ACHN (cell line): ENCODE measurements around the gene PPP2R5B.

Experiments used
- DNase-seq: peaks from one replicate; pipeline ENCODE4 v3.0.0-alpha.2; 2015
- in situ Hi-C: cut with HindIII; loops from 2 replicates; pipeline ENCODE4 v1.10.0; 2017; ENCODE audit warnings: low sequenced_read_pairs, low pct_ligation_motif_present, low pct_unique_long_range_greater_than_20kb

Gene PPP2R5B

DNA sequence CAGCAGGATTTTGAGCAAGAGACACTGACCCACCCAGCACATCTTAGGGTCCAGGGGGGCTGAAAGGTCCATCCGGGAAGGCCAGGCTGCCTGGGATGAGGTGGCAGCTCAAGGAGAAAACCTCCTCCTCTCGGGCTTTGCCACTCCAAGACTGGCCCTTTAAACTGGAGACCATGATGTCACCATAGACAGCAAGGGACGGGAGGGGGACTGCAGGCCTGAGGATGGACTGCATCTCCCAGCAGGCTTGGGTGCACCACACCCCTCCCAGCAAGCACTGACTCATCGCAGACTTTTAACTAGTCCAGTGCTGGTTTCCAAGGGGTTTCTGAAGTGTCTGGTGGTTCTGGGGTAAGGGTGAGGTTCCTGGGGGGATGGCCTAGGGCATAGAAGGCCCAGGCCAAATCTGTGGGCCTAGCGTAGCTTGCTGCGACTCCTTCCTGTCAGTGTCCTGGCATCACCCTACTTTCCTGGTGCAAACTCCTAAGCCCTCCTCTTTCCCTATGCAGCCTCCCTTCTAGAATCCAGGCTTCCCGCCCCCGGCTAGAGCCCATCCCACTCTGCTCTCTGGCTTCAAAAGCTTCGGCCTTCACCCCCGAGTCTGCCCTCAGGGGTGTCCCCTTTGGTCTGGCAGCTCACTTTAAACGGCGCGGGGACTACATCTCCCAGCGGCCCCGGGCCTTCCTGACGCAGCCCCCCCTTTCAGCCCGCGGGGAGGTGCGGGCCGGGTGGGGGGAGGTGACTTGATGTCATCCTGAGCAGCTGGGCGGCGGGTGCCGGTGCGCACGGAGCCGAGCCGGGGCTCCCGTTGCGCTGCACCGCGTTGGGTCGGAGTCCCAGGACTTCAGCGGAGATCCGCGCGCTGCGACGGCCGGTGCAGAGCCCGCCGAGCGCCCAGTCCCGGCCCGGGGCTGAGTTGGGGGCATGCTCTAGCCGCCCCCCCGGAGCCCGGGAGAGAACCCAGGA is at the start of gene PPP2R5B:
TSS of gene PPP2R5B (plus strand) at position 746 of the 966 bp plus-strand sequence. CDS start 1,046 bp downstream, outside the sequence.
- in situ Hi-C loops, result no loop called here
- DNase-seq, result peak; percentile 89

DNA sequence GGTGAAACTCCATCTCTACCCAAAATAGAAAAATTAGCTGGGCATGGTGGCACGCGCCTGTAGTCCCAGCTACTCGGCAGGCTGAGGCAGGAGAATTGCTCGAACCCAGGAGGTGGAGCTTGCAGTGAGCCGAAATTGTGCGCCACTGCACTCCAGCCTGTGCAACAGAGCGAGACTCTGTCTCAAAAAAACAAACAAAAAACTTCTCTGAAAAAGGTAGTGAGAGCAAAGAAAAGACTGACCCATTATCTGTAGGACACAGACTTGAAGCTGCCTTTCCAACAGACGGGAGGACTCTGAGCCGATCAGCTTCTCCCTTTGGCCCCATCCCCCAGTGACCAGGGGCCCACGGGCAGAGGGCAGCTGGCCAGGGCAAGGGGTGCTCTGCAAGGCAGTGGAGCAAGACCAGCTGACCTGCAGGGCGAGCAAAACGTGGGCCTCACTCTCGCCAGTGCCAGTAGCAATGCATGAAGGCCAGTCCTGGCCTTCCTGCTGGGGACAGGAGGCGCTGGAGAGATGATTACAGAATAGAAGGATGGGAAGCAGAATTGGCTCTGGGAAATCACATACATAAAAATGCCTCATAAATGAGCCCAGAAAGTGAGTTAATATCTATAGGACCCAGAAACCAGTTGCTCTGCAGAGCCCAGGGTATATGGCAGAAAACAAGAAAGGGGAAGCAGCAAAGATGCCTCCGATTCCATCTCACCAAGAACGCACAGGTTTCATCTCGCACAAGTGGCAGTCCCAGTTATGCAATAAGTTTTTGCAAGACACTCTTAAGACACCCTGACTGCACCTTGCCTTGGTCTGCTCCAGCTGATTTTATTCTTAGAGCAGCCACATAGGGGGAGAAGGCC is 48.9 kb upstream of the PPP2R5B start:
- in situ Hi-C loops, result no loop called here
- no peak for DNase-seq

DNA sequence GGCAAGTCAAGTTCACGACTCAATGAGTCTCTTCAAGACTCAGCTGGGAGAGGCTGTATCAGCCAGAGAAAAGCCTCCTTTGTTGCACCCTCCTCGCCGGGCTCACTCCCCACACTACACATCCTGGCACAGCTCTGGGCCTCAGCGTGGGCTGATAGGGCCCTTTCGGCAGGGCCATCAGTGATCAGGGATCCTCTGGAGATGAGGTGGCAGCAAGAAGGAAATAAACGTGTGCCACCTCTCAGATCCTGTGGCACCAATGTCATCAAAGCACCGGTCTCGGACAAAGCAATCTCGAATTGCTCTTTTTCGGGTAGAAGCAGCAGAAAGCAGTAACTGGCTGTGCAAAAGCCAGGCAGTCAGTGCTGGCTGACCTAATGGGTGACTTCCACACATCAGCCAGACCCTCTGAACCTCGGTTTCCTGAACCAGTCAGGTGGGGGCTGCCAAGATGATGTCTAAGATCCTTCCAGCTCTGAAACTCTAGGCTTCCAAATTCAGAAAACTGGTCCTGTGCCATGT is 48.2 kb upstream of the PPP2R5B start:
- DNase-seq, result no peak
- in situ Hi-C loops, result no loop called here

DNA sequence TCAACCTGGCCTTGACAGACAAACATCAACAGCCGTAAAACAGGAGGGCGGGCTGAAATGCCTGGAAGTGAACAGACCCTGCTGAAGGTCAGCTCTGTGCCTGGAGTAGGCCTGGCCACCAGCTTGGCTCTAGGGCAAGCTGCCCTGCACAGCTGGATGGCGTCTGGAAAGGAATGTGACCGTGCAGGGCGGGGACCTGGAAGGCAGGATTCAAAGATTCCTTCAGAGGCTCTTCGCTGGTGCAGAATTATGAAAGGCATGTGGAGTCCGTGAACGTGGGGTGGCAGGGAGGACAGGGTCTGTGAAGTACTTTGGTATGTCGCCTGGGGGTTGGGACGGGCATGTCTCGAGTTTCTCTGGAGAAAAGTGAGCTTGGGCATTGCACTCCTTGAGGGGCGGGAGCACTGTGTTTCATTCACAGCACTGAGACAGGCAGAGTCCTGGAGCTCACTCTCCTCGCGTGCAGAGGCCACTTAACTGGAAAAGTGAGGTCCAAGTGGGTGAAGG is 47.6 kb upstream of the PPP2R5B start:
- in situ Hi-C loops, result no loop called here
- peak; percentile 67 for DNase-seq

- no peak for DNase-seq
- in situ Hi-C loops, result no loop called here
These were observed 46.9 kb upstream of the PPP2R5B start for GRCh38 chr11:64877390-64878222.

GRCh38 chr11:64878223-64878493 is 46.3 kb upstream of the PPP2R5B start:
- no peak for DNase-seq
- in situ Hi-C loops, result no loop called here

DNA sequence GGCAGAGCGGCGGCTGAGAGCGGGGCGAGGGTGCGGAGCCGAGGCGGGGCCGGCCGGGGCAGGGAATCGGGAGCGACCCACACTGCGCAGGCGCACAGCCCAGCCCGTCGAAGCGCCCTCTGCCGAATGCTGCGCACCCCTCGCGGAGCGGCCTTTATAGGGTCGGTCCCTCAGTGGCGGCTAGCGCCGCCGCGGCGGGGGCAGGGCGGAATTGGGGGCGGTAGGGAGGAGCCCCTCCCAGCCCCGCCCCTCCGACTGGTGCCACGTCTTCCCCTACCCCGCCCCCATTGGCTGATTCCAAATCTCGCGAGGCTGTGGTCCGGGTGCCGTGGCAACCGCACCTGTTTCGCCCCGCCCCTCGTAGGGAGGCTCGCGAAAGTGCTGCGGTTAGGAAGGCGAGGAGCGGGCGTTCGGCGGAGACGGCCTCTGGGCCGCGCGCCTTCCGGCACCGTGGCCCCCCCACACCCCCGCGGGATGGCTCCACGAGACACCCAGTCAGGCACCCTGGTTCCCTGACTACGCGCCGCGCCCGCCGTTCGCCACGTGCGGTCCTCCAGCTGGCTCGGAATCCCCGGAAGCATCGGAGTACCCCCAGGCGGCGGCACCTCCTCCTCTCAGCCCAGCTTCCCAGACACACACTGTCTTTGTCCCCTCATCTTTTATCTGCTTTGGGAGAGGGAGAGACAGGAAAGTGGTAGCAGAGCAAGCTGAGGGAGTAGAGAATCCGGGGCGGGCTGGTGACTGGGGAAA is 45.8 kb upstream of the PPP2R5B start, which contains the start of gene EHD1:
TSS of gene EHD1 (minus strand) at position 128 of the 750 bp plus-strand sequence. CDS start 157 bp downstream, outside the sequence.
- in situ Hi-C loops, result no loop called here

DNA sequence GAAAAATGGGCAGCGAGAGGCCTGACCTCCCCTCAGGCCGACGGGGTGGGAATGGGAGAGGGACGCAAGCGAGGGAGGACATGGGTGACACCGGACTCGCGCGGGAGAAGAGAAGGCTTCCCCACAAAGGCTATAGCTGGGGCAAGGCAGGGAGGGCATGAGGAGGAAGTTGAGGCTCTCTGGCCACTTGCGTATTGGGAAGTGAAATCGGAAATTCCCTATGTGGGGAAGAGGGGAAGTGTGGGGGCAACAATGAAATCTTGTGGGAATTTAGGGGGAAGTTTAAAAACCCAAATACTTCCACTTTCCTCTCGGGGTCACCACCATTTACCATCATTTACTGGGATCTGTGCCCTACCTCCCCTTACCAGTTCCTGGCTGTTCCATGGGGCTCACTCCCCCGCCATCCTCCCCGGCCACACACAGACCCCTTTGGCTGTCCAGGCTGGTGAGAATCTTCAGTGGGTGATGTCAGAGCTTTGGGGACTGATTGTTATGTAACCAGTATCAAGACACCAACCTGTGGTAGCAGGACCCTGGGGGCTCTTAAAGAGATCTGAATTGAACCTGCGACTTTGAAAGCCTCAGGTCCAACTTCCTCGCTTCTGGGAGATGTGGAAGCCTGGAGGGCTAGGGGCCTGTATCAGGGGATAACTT is 45.1 kb upstream of the PPP2R5B start:
- DNase-seq, result no peak
- in situ Hi-C loops, result no loop called here

More for the DNA sequence above, 45.8 kb upstream of the PPP2R5B start, which contains the start of gene EHD1:
- peak; percentile 95 for DNase-seq

DNA sequence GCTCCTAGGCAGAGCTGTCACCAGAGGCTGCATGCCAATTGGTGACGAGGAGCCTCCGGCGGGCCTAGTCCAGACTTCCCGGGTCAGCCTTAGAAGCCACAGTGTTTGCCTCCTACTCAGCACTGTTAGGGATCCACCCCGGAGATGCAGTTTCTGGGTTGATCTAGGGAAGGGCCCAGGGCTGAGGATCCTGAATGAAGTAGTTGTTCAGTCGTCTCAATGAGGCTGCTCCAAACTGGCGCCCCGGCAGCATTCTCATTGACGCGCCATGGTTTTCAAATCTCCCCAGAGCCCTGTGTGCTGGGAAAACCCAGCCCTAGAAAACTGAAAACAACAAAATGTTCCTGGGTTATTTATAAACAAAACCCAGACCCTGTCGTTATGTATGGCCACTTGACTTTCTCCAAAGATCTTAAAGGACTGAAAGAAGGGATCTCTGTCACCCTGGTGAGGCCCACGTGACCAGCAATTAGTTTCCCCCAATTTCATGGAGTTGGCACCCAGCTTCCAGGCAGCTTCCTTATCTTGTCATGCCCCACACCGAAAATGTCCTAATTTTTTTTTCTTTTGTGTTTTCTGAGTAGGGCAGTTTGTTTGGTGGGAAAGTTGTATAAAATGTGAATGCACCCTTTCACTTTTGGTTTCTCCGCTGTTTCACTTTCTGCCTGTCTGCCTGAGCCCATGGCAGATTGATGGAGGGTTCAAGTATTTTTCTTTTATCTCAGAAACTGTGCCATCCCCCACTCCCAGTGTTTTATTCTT is 44.1 kb upstream of the PPP2R5B start:
- in situ Hi-C loops, result no loop called here
- no peak for DNase-seq

DNA sequence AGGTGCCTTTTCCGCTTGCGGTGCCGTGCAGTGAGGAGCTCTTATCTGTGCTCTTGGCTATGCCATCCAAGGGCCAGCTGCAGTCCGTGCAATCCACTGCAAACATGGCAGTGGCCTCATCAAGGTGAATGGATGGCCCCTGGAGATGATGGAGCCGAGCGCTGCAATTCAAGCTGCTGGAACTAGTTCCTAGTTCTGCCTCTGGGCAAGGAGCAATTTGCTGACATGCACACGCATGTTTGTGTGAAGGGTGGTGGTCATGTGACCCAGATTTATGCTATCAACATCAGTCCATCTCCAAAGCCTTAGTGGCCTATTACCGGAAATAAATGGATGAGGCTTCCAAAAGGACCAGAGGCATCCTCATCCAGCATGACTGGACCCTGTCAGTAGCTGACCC is 43.0 kb upstream of the PPP2R5B start:
- no peak for DNase-seq
- in situ Hi-C loops, result no loop called here

- in situ Hi-C loops, result no loop called here
- DNase-seq, result no peak
These were observed 42.2 kb upstream of the PPP2R5B start for GRCh38 chr11:64882243-64882642.

GRCh38 chr11:64883575-64883974 is 40.9 kb upstream of the PPP2R5B start:
- no peak for DNase-seq
- in situ Hi-C loops, result no loop called here

DNA sequence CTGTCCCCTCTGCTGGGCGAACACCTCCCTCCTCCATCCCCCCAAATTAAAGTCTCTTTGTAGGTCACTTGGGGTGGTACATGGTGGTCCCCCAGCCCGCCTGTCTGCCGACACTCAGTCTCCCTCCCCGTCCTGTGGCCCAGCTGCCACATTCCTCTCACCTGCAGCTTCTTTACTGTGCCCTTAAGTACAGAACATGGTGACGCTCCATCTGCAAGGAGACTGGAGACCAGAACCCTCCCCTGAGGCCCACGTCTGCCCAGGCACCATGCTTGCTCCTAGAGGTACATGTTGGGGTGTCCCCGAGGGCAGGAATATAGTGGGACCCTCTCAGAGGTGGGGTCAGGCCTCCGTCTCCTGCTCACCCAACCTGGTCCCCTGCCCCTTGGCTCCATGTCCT is 40.5 kb upstream of the PPP2R5B start:
- no peak for DNase-seq
- in situ Hi-C loops, result no loop called here

DNA sequence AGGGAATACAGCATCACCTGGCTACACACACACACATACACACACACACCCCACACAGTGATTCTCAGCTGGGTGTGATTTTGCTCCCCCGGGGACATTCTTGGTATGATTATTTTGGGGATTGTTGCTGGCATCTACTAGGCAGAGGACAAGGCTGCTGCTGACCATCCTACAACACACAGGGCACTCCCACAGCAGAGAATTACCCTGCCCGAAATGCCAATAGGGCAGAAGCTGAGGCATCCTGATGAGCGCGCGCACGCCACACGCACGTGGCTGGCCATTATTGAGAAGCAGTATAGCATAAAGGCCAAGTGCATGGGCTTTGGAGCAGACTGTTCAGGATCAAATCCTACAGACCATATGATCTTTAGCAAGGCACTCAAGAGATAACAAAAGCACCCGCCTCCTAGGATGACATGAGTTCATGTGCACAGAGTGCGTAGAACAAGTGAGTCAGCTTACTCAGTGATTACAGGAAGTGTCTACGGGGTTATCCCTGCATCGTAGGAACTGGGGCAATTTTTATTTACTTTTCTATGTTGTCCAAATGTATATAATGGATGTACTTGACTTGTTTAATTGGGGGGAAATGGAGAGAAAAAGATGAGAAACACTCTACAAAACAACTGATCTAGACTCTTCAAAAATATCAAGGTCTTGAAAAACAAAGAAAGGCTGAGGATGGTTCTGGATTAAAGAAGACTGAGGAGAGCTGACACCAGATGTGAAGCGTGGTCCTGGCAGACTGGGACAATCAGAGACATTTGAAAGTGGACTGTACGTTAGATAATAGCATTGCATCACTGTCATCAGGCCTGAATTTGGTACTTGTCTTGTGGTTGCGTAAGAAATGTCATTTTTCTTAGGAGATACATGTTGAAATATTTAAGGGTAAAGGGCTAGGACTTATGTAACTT is 38.9 kb upstream of the PPP2R5B start:
- peak; percentile 48 for DNase-seq
- in situ Hi-C loops, result no loop called here

GRCh38 chr11:64887234-64887756 is 37.2 kb upstream of the PPP2R5B start:
- in situ Hi-C loops, result no loop called here
- DNase-seq, result no peak
